T-helper 2 cell (primary cell): ENCODE data around the gene TTC22.

Experiments used
- DNase-seq, 5 experiments: peaks; one replicate each; pipeline versions ENCODE4 v3.0.0 to v3.0.0-alpha.2; 2012 to 2022

Gene TTC22

GRCh38 chr1:54806931-54807611, 5.9 kb upstream of the TTC22 start:
- peak in 2 of 5 experiments; percentile 36 to 66 for DNase-seq

- DNase-seq, result no peak
Observed at GRCh38 chr1:54805981-54806381, 4.9 kb upstream of the TTC22 start.

GRCh38 chr1:54805466-54805865, 4.3 kb upstream of the TTC22 start:
- DNase-seq, result no peak

- peak in 1 of 5 experiments; percentile 20 for DNase-seq
Observed at GRCh38 chr1:54804471-54805132, 3.5 kb upstream of the TTC22 start.

GRCh38 chr1:54803761-54804470, 2.8 kb upstream of the TTC22 start:
- DNase-seq, result peak in 1 of 5 experiments; percentile 43

GRCh38 chr1:54800041-54800898, 853 bp downstream of the TTC22 start:
- no peak for DNase-seq

- DNase-seq, result peak in 2 of 5 experiments; percentile 16 to 79
Observed at GRCh38 chr1:54798769-54799641, 2.1 kb downstream of the TTC22 start.

GRCh38 chr1:54798206-54798605, 2.9 kb downstream of the TTC22 start:
- no peak for DNase-seq

- DNase-seq, result no peak
Observed at GRCh38 chr1:54796902-54797301, 4.2 kb downstream of the TTC22 start.

- no peak for DNase-seq
Observed at GRCh38 chr1:54795841-54796468, 5.2 kb downstream of the TTC22 start.

- no peak for DNase-seq
Observed at GRCh38 chr1:54795356-54795665, 5.8 kb downstream of the TTC22 start.

GRCh38 chr1:54794451-54795355, 6.4 kb downstream of the TTC22 start:
- DNase-seq, result no peak

- DNase-seq, result no peak
Observed at GRCh38 chr1:54792686-54793282, 8.3 kb downstream of the TTC22 start.

- peak in 2 of 5 experiments; percentile 21 to 24 for DNase-seq
Observed at GRCh38 chr1:54791880-54792522, 9.1 kb downstream of the TTC22 start.

- DNase-seq, result no peak
Observed at GRCh38 chr1:54788459-54788858, 12.7 kb downstream of the TTC22 start.

GRCh38 chr1:54787604-54788003, 13.5 kb downstream of the TTC22 start:
- no peak for DNase-seq

GRCh38 chr1:54786778-54787177, 14.3 kb downstream of the TTC22 start:
- DNase-seq, result no peak

GRCh38 chr1:54784066-54784465, 17.1 kb downstream of the TTC22 start:
- no peak for DNase-seq

GRCh38 chr1:54782588-54782987, 18.5 kb downstream of the TTC22 start:
- DNase-seq, result no peak
